GM12878 (cell line): ENCODE data around the gene CAPN3. TPM values are rescaled to one million over a fixed set of nuclear protein-coding genes. Genes with fewer than 3 reads are reported as not detected.

ENCODE experiments used
- ATAC-seq: fragments of 200-7000 bp; cut with Tn5 transposase; 3 replicates; pipeline ENCODE4 v1.9.1; 2020; ENCODE audit warnings: mild to moderate bottlenecking, moderate library complexity
- BruUV-seq: library from RNA; stranded (reverse); fragments of 400-500 nt; replicated peaks from 2 replicates; lab custom pipeline; 2021; lab: Mats Ljungman, UMichigan
- CTCF ChIA-PET: fragments of 300-600 bp; sonication (Branson Sonifier 250); formaldehyde crosslinking; extraction: SDS; loops from one replicate; lab custom pipeline; 2021; ENCODE audit warnings: inconsistent platforms; lab: Yijun Ruan, JAX
- POLR2A ChIA-PET: fragments of 350-600 bp; formaldehyde crosslinking; extraction: SDS; loops from one replicate; lab custom pipeline; 2021; ENCODE audit warnings: inconsistent platforms; lab: Charles Lee
- RAD21 ChIA-PET: fragments of 300-600 bp; sonication (Branson Sonifier 250); formaldehyde crosslinking; loops from one replicate; lab custom pipeline; 2023; ENCODE audit warnings: antibody characterized with exemption; ENCODE audit not compliant: unreplicated experiment; lab: Charles Lee
- SMC1A ChIA-PET: fragments of 300-600 bp; sonication (Branson Sonifier 250); formaldehyde crosslinking; loops from one replicate; lab custom pipeline; 2023; ENCODE audit not compliant: unreplicated experiment, uncharacterized antibody; lab: Charles Lee
- DNase-seq: peaks from one replicate; pipeline ENCODE4 v3.0.0-alpha.2; 2011; ENCODE audit warnings: low read depth, low spot score
- FAIRE-seq: peaks from 3 replicates; lab custom pipeline; 2011; peaks lifted over from hg19 to GRCh38; lab: Jason Lieb, UNC
- H2AFZ ChIP-seq: 2 replicates; pipeline ENCODE4 v1.6.0; 2011; ENCODE audit warnings: low read depth, low read length, control low read depth; ENCODE audit not compliant: control insufficient read depth
- H3K27ac ChIP-seq: 2 replicates; pipeline ENCODE4 v1.5.1; 2011; ENCODE audit warnings: control low read depth; ENCODE audit not compliant: control insufficient read depth, insufficient read depth
- H3K27me3 ChIP-seq, 2 experiments: replicated peaks in 1 of 2; 2 replicates each; pipeline versions ENCODE4 v1.6.0 to v1.6.1; 2011; ENCODE audit warnings: low read length in 1 of 2; ENCODE audit not compliant: control insufficient read depth in 2 of 2, insufficient read depth in 2 of 2
- H3K36me3 ChIP-seq, 2 experiments: 2 replicates each; pipeline ENCODE4 v1.5.1; 2011; ENCODE audit warnings: low read length in 1 of 2; ENCODE audit not compliant: control insufficient read depth in 2 of 2, insufficient read depth in 2 of 2
- H3K4me1 ChIP-seq: 2 replicates; pipeline ENCODE4 v1.6.1; 2011; ENCODE audit warnings: mild to moderate bottlenecking, low read length, moderate library complexity, mixed read lengths; ENCODE audit not compliant: control insufficient read depth, insufficient read depth
- H3K4me2 ChIP-seq: 2 replicates; pipeline ENCODE4 v1.6.0; 2011; ENCODE audit warnings: control low read depth; ENCODE audit not compliant: control insufficient read depth, insufficient read depth
- H3K4me3 ChIP-seq: fragments of 200-600 bp; sonication (generic); 2 replicates; pipeline ENCODE4 v1.5.1; 2016
- H3K79me2 ChIP-seq: 2 replicates; pipeline ENCODE4 v1.6.0; 2011; ENCODE audit warnings: low read length; ENCODE audit not compliant: control insufficient read depth, insufficient read depth
- H3K9ac ChIP-seq: 2 replicates; pipeline ENCODE4 v1.8.0; 2011; ENCODE audit warnings: low read length, control low read depth, mixed read lengths; ENCODE audit not compliant: control insufficient read depth, insufficient read depth
- H3K9me3 ChIP-seq: replicated peaks from 3 replicates; pipeline ENCODE4 v1.5.1; 2011; ENCODE audit warnings: mild to moderate bottlenecking, low read length; ENCODE audit not compliant: control insufficient read depth, insufficient read depth
- H4K20me1 ChIP-seq: 2 replicates; pipeline ENCODE4 v1.6.0; 2011; ENCODE audit not compliant: control insufficient read depth, insufficient read depth
- ATF2 ChIP-seq: IDR thresholded peaks from 2 replicates; pipeline ENCODE4 v1.6.1; 2012; ENCODE audit warnings: low read length, inconsistent platforms
- CEBPZ ChIP-seq: fragments of 150-350 bp; IDR thresholded peaks from 2 replicates; pipeline ENCODE4 v1.6.1; 2016; ENCODE audit warnings: low read depth, low read length
- DPF2 ChIP-seq: fragments of 450-650 bp; IDR thresholded peaks from 2 replicates; pipeline ENCODE4 v1.6.1; 2017; ENCODE audit warnings: mild to moderate bottlenecking
- IRF5 ChIP-seq: fragments of 450-650 bp; IDR thresholded peaks from 2 replicates; pipeline ENCODE4 v1.6.1; 2017; ENCODE audit warnings: borderline replicate concordance
- PAX5 ChIP-seq: IDR thresholded peaks from 2 replicates; pipeline ENCODE4 v1.6.1; 2011; ENCODE audit warnings: low read depth, low read length, borderline replicate concordance
- PML ChIP-seq: IDR thresholded peaks from 2 replicates; pipeline ENCODE4 v1.6.1; 2012; ENCODE audit warnings: low read length, inconsistent platforms
- RB1 ChIP-seq: fragments of 450-650 bp; formaldehyde crosslinking; IDR thresholded peaks from 2 replicates; pipeline ENCODE4 v1.6.1; 2017; ENCODE audit warnings: mild to moderate bottlenecking, borderline replicate concordance
- SRF ChIP-seq, 2 experiments: IDR thresholded peaks; 2 replicates each; pipeline ENCODE4 v1.6.1; 2011; ENCODE audit warnings: low read depth in 2 of 2, low read length in 2 of 2, mild to moderate bottlenecking in 1 of 2, moderate library complexity in 1 of 2
- SUZ12 ChIP-seq: fragments of 200-600 bp; sonication (generic); IDR thresholded peaks from one replicate; pipeline ENCODE4 v1.6.1; 2018; ENCODE audit warnings: antibody characterized with exemption, mild to moderate bottlenecking; ENCODE audit not compliant: unreplicated experiment
- TCF3 ChIP-seq: IDR thresholded peaks from 2 replicates; pipeline ENCODE4 v1.6.1; 2012; ENCODE audit warnings: low read depth, mild to moderate bottlenecking, low read length, borderline replicate concordance; ENCODE audit not compliant: insufficient read depth
- TCF7 ChIP-seq: IDR thresholded peaks from 2 replicates; pipeline ENCODE4 v1.6.1; 2014; ENCODE audit warnings: antibody characterized with exemption, borderline replicate concordance
- ZBTB33 ChIP-seq: fragments of 450-650 bp; IDR thresholded peaks from 2 replicates; pipeline ENCODE4 v1.6.1; 2017; ENCODE audit warnings: mild to moderate bottlenecking
- ZNF24 ChIP-seq: fragments of 450-650 bp; IDR thresholded peaks from 2 replicates; pipeline ENCODE4 v1.6.1; 2017; ENCODE audit warnings: antibody characterized with exemption, mild to moderate bottlenecking
- ZSCAN29 ChIP-seq: fragments of 450-650 bp; IDR thresholded peaks from 2 replicates; pipeline ENCODE4 v1.6.1; 2017; ENCODE audit warnings: mild to moderate bottlenecking, moderate library complexity
- WGBS: methylation state at CpG from one replicate; pipeline ENCODE4 v1.1.6; 2016; ENCODE audit warnings: low lambda C conversion rate; ENCODE audit not compliant: insufficient replicate concordance, insufficient coverage; ENCODE audit errors: missing lambda C conversion rate; 5-methylcytosine and 5-hydroxymethylcytosine counted together
- in situ Hi-C: fragments of 300-500 bp; cut with MboI; formaldehyde crosslinking; loops from 9 replicates; pipeline ENCODE4 v1.14.3; 2018; ENCODE audit warnings: mixed read lengths
- intact Hi-C: fragments of 100-400 bp; cut with micrococcal nuclease; formaldehyde crosslinking; loops from one replicate; pipeline ENCODE4 v1.14.2; 2022; ENCODE audit not compliant: unreplicated experiment
- polyA plus RNA-seq, 11 experiments: library from polyadenylated mRNA; depleted of rRNA in 4 of 11; unstranded in 6 of 11; stranded (reverse) in 5 of 11; fragments of >200 nt; fragmentation: Nextera tagmentation in 4 of 11; fragmentation: Illumina TruSeq in 1 of 11; extraction: Ambion mirVana in 4 of 11; extraction: Trizol in 1 of 11; gene quantifications; 1 replicate in 1 of 11; 2 replicates in 10 of 11; pipeline versions ENCODE4 v1.2.1 to v1.2.3, GENCODE V29; 2011 to 2016; ENCODE audit warnings: inconsistent platforms in 2 of 11, missing spikeins in 2 of 11, low read depth in 1 of 11
- total RNA-seq, 4 experiments: library from RNA; depleted of rRNA in 3 of 4; stranded (reverse); fragments of >200 nt in 3 of 4; fragmentation: Illumina TruSeq in 1 of 4; extraction: Trizol in 1 of 4; gene quantifications; 2 replicates each; pipeline versions ENCODE4 v1.2.1 to v1.2.3, GENCODE V29; 2013 to 2021

CAPN3 gene
- total and polyA plus RNA-seq, 10 of the 15 experiments (the other 5 are each of a cell fraction or from before 2014, with no cell fraction given), result 1.1 to 3.8 (median 2.4) TPM

- TF ChIP-seq IRF5 (no peak), PAX5 (no peak), ZSCAN29 (no peak)
Observed at GRCh38 chr15:42411884-42412283, 52.6 kb downstream of the CAPN3 start (continued).

GRCh38 chr15:42413920-42414319 is 54.6 kb downstream of the CAPN3 start:
- ATAC-seq, result no peak
- WGBS, result 100% methylated on average over 2 of the region's 2 CpGs
- Histone ChIP-seq H3K9me3 (no peaks in the 10 kb centered on the region), H3K36me3 (peaks cover 2 to 4% of the 10 kb centered on the region in 2 experiments), H4K20me1 (no peaks in the 10 kb centered on the region), H3K79me2 (no peaks in the 10 kb centered on the region), H3K4me1 (no peaks in the 10 kb centered on the region), H3K9ac (no peak overlapping the region), H2AFZ (no peak overlapping the region), H3K27me3 (no peaks in the 10 kb centered on the region), H3K4me3 (no peak overlapping the region), H3K4me2 (no peak overlapping the region), H3K27ac (no peak overlapping the region)
- in situ Hi-C loops (no loop called here), intact Hi-C loops (no loop called here)
- SMC1A ChIA-PET, result no interaction called here
- CTCF ChIA-PET, result no interaction called here
- RAD21 ChIA-PET, result no interaction called here
- no peak for FAIRE-seq
- DNase-seq, result no peak
- POLR2A ChIA-PET, result no interaction called here
- no TSS peak for BruUV-seq
- no peak for TF ChIP-seq ZNF24
- TF ChIP-seq ATF2, result no peak
- TF ChIP-seq CEBPZ, result no peak
- no peak for TF ChIP-seq TCF7
- no peak for TF ChIP-seq SUZ12
- no peak for TF ChIP-seq DPF2
- TF ChIP-seq ZBTB33, result no peak
- TF ChIP-seq PML, result no peak
- no peak for TF ChIP-seq SRF (IDR thresholded peaks at IDR 0.05; ENCODE audit: low read depth in 2 of 2, low read length in 2 of 2)
- no peak for TF ChIP-seq RB1
- no peak for TF ChIP-seq TCF3
